Measurements from ENCODE around the gene UCN3. TPM values are rescaled to one million over a fixed set of nuclear protein-coding genes. Genes with fewer than 3 reads are reported as not detected.

UCN3 gene, protein sequence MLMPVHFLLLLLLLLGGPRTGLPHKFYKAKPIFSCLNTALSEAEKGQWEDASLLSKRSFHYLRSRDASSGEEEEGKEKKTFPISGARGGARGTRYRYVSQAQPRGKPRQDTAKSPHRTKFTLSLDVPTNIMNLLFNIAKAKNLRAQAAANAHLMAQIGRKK
- 1 to 10 TPM in 2 of 6 donors, not detected in 4; 1.3 to 1.6 TPM for total RNA-seq

DNA sequence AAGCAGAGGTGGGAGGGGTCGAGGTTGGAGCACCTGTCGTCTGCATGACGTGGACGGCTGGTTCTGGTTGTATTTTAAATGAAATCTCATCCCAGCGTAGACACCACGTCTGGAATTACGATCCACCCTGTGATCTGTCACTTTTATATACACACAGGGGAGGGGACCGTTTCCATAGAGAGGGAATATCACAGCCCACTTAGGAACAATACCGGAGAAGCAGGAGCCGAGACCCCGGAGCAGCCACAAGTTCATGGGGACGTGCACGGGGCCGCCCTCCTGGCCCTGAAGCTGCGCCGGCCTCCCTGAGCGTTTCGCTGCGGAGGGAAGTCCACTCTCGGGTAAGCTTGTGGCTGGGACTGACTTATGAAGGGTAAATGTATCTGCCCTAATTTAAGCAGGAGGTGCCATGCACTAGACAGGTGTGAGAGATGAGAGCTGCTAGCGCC, at the start of gene UCN3:
Gene UCN3, plus strand, starts transcription at position 77 of the 449 bp plus-strand sequence. CDS start 8,755 bp downstream, outside the sequence.
- WGBS, 2 donors = 51 to 77% methylated on average over 21 of the region's 21 CpGs
- Histone ChIP-seq H3K9me3 (no peaks in the 10 kb centered on the region), H3K27me3 (no peaks in the 10 kb centered on the region), H3K4me1 (no peaks in the 10 kb centered on the region), H3K4me3 (peak within 1 kb of the TSS in 1 of 4 donors; percentile 23), H3K36me3 (no peaks in the 10 kb centered on the region), H3K27ac (no peak within 1 kb of the TSS)
- ATAC-seq (ENCODE audit: low FRiP score in 2 of 2) = peak; percentile 19 to 32
- TF ChIP-seq CTCF (IDR thresholded peaks at IDR 0.05) (no peak), EP300 (IDR thresholded peaks at IDR 0.05) (no peak), POLR2A (IDR thresholded peaks at IDR 0.05) (no peak), POLR2AphosphoS5 (IDR thresholded peaks at IDR 0.05) (no peak)
- peak in 1 of 2 donors; percentile 67 for DNase-seq

- peak in 1 of 2 donors; percentile 60 for ATAC-seq (ENCODE audit: low FRiP score in 2 of 2)
- H3K27me3 ChIP-seq = no peaks in the 10 kb centered on the region
- no peak overlapping the region for H3K27ac ChIP-seq
- H3K4me3 ChIP-seq = no peak overlapping the region
- peak in 1 of 2 donors; percentile 29 for DNase-seq
- no peaks in the 10 kb centered on the region for H3K9me3 ChIP-seq
- no peak for TF ChIP-seq EP300 (IDR thresholded peaks at IDR 0.05)
- no peak for TF ChIP-seq POLR2AphosphoS5 (IDR thresholded peaks at IDR 0.05)
- TF ChIP-seq POLR2A (IDR thresholded peaks at IDR 0.05) = no peak
- no peak for TF ChIP-seq CTCF (IDR thresholded peaks at IDR 0.05)
- H3K36me3 ChIP-seq = no peaks in the 10 kb centered on the region
- WGBS, 2 donors = 39 to 47% methylated on average over 7 to 10 of the region's 10 CpGs
- peaks cover 0 to 12% (median 0%) of the 10 kb centered on the region in 4 donors for H3K4me1 ChIP-seq
These were observed 47.1 kb upstream of the UCN3 start for GRCh38 chr10:5317547-5318107.

- no peak overlapping the region for H3K4me3 ChIP-seq
- H3K36me3 ChIP-seq = no peaks in the 10 kb centered on the region
- no peaks in the 10 kb centered on the region for H3K9me3 ChIP-seq
- TF ChIP-seq POLR2A (IDR thresholded peaks at IDR 0.05) = no peak
- no peak for TF ChIP-seq CTCF (IDR thresholded peaks at IDR 0.05)
- TF ChIP-seq EP300 (IDR thresholded peaks at IDR 0.05) = no peak
- no peak for TF ChIP-seq POLR2AphosphoS5 (IDR thresholded peaks at IDR 0.05)
- WGBS, 2 donors = 92 to 94% methylated on average over 4 to 5 of the region's 5 CpGs
- ATAC-seq (ENCODE audit: low FRiP score in 2 of 2) (no peak), DNase-seq (no peak)
- H3K4me1 ChIP-seq = peaks cover 0 to 12% (median 0%) of the 10 kb centered on the region in 4 donors
- no peaks in the 10 kb centered on the region for H3K27me3 ChIP-seq
- no peak overlapping the region for H3K27ac ChIP-seq
These were observed 46.6 kb upstream of the UCN3 start for GRCh38 chr10:5318148-5318547.

DNA sequence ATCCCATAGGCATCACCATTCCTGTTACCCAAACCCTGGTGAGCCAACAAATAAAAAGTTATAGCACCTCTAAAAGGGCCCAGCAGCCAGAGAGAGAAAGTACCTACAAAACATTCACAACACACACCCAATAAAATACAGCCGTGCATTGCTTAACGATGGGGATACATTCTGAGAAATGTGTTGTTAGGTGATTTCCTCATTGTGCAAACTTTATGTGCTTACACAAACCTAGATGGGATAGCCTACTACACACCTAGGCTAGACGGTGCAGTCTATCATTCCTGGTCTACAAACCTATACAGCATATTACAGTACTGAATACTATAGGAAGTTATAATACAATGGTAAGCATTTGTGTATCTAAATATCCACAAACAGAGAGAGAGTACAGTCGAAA, 44.9 kb upstream of the UCN3 start:
- TF ChIP-seq CTCF (IDR thresholded peaks at IDR 0.05) = no peak
- no peak for TF ChIP-seq POLR2A (IDR thresholded peaks at IDR 0.05)
- no peak for TF ChIP-seq EP300 (IDR thresholded peaks at IDR 0.05)
- TF ChIP-seq POLR2AphosphoS5 (IDR thresholded peaks at IDR 0.05) = no peak
- Histone ChIP-seq H3K27ac (no peak overlapping the region), H3K27me3 (no peaks in the 10 kb centered on the region), H3K36me3 (no peaks in the 10 kb centered on the region), H3K4me3 (no peak overlapping the region), H3K4me1 (peaks cover 0 to 5% (median 0%) of the 10 kb centered on the region in 4 donors), H3K9me3 (no peaks in the 10 kb centered on the region)
- ATAC-seq (ENCODE audit: low FRiP score in 2 of 2) (no peak), DNase-seq (no peak)
- WGBS, 2 donors = 87% methylated on average over 4 of the region's 4 CpGs
